Neural cell (in vitro differentiated cells): Measurements from ENCODE around the gene SMG6.

Source experiments
- CTCF ChIP-seq: fragments of 450-650 bp; IDR thresholded peaks from 2 replicates; pipeline ENCODE4 v1.5.1; 2014; ENCODE audit warnings: antibody characterized with exemption, mild to moderate bottlenecking, moderate library complexity; ENCODE audit not compliant: poor library complexity, severe bottlenecking
- EP300 ChIP-seq: fragments of 450-650 bp; conservative IDR thresholded peaks from 2 replicates; pipeline ENCODE4 v1.6.1; 2014; ENCODE audit warnings: antibody characterized with exemption, mild to moderate bottlenecking, moderate library complexity; ENCODE audit not compliant: poor library complexity, severe bottlenecking
- EZH2 ChIP-seq: fragments of 200-600, 300-800 bp; shearing (Covaris generic), sonication (generic); IDR thresholded peaks from 2 replicates; pipeline ENCODE4 v1.6.1; 2014; ENCODE audit warnings: antibody characterized with exemption, low read length, borderline replicate concordance, mild to moderate bottlenecking; ENCODE audit not compliant: insufficient read depth, poor library complexity, severe bottlenecking
- POLR2AphosphoS5 ChIP-seq: IDR thresholded peaks from 2 replicates; pipeline ENCODE4 v1.6.1; 2012
- RAD21 ChIP-seq: fragments of 450-650 bp; conservative IDR thresholded peaks from 2 replicates; pipeline ENCODE4 v1.6.1; 2014; ENCODE audit warnings: antibody characterized with exemption, mild to moderate bottlenecking, moderate library complexity
- REST ChIP-seq: IDR thresholded peaks from 2 replicates; pipeline ENCODE4 v1.6.1; 2012; ENCODE audit warnings: borderline replicate concordance
- SMC3 ChIP-seq: fragments of 450-650 bp; conservative IDR thresholded peaks from 2 replicates; pipeline ENCODE4 v1.6.1; 2014; ENCODE audit warnings: antibody characterized with exemption, mild to moderate bottlenecking, moderate library complexity; ENCODE audit not compliant: poor library complexity

GRCh38 chr17:2055292-2056205, 248.0 kb downstream of the SMG6 start:
- TF ChIP-seq CTCF (no peak), EZH2 (no peak), POLR2AphosphoS5 (no peak), RAD21 (no peak), REST (no peak), EP300 (no peak), SMC3 (no peak)
